Parathyroid adenoma (tissue), 2 donors: ENCODE results near the gene TFDP1.

Source experiments
- H2AFZ ChIP-seq: fragments of 300-600 bp; sonication (generic); one replicate; pipeline ENCODE4 v1.7.0; 2017; ENCODE audit warnings: antibody characterized with exemption, mild to moderate bottlenecking
- H3K27ac ChIP-seq: fragments of 300-600 bp; sonication (generic); one replicate; pipeline ENCODE4 v1.7.0; 2017
- H3K27me3 ChIP-seq: fragments of 300-600 bp; sonication (generic); one replicate; pipeline ENCODE4 v1.7.0; 2017; ENCODE audit warnings: low read length; ENCODE audit not compliant: control insufficient read depth, insufficient read depth
- H3K36me3 ChIP-seq: fragments of 300-600 bp; sonication (generic); one replicate; pipeline ENCODE4 v1.7.0; 2017; ENCODE audit warnings: low read length; ENCODE audit not compliant: control insufficient read depth, insufficient read depth
- H3K4me1 ChIP-seq: fragments of 300-600 bp; sonication (generic); one replicate; pipeline ENCODE4 v1.7.0; 2017; ENCODE audit warnings: control low read depth
- H3K4me2 ChIP-seq: fragments of 300-600 bp; sonication (generic); one replicate; pipeline ENCODE4 v1.7.0; 2017; ENCODE audit warnings: low read length
- H3K4me3 ChIP-seq: fragments of 300-600 bp; sonication (generic); one replicate; pipeline ENCODE4 v1.7.0; 2017; ENCODE audit warnings: low read depth, low read length
- H3K79me2 ChIP-seq: fragments of 300-600 bp; sonication (generic); one replicate; pipeline ENCODE4 v1.7.0; 2017; ENCODE audit warnings: control low read depth
- H3K9ac ChIP-seq: fragments of 300-600 bp; sonication (generic); one replicate; pipeline ENCODE4 v1.7.0; 2017; ENCODE audit warnings: mild to moderate bottlenecking
- H3K9me3 ChIP-seq: fragments of 300-600 bp; sonication (generic); one replicate; pipeline ENCODE4 v1.7.0; 2017; ENCODE audit warnings: low read length; ENCODE audit not compliant: control insufficient read depth
- TF ChIP-seq, protein P1 (sequence below): fragments of 300-600 bp; sonication (generic); IDR thresholded peaks from one replicate; pipeline ENCODE4 v1.7.0; 2017; ENCODE audit warnings: antibody characterized with exemption, mild to moderate bottlenecking
- donor health status: primary hyperparathyroidism.

TFDP1 gene

DNA sequence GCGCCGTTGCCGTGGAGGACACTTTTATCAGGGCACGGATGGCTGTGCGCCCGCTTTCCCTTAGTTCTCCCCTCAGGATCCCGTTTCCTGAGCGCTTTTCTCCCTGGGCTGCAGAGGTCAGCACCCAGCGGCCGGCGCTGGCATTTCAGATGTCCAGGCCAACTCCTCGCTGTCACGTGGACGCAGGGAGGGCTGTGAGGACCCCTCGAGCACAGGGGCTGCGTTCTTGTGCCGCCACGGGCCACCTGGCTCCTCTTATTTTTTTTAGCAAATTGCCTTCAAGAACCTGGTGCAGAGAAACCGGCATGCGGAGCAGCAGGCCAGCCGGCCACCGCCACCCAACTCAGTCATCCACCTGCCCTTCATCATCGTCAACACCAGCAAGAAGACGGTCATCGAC, 51.2 kb downstream of the TFDP1 start:
- Histone ChIP-seq H2AFZ (no peak overlapping the region), H3K79me2 (no peaks in the 10 kb centered on the region), H3K4me1 (no peaks in the 10 kb centered on the region), H3K36me3 (no peaks in the 10 kb centered on the region), H3K27me3 (no peaks in the 10 kb centered on the region), H3K27ac (no peak overlapping the region), H3K4me3 (no peak overlapping the region), H3K9ac (no peak overlapping the region), H3K4me2 (no peak overlapping the region), H3K9me3 (no peaks in the 10 kb centered on the region)
- TF ChIP-seq, protein P1, sequence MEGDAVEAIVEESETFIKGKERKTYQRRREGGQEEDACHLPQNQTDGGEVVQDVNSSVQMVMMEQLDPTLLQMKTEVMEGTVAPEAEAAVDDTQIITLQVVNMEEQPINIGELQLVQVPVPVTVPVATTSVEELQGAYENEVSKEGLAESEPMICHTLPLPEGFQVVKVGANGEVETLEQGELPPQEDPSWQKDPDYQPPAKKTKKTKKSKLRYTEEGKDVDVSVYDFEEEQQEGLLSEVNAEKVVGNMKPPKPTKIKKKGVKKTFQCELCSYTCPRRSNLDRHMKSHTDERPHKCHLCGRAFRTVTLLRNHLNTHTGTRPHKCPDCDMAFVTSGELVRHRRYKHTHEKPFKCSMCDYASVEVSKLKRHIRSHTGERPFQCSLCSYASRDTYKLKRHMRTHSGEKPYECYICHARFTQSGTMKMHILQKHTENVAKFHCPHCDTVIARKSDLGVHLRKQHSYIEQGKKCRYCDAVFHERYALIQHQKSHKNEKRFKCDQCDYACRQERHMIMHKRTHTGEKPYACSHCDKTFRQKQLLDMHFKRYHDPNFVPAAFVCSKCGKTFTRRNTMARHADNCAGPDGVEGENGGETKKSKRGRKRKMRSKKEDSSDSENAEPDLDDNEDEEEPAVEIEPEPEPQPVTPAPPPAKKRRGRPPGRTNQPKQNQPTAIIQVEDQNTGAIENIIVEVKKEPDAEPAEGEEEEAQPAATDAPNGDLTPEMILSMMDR, result no peak

- Histone ChIP-seq H3K36me3 (no peaks in the 10 kb centered on the region), H3K4me1 (no peaks in the 10 kb centered on the region), H3K9me3 (no peaks in the 10 kb centered on the region), H3K27me3 (no peaks in the 10 kb centered on the region), H3K79me2 (no peaks in the 10 kb centered on the region), H3K4me2 (no peak overlapping the region), H3K27ac (no peak overlapping the region), H3K4me3 (no peak overlapping the region), H3K9ac (no peak overlapping the region), H2AFZ (no peak overlapping the region)
- TF ChIP-seq, protein P1, result no peak
Measured at GRCh38 chr13:113636266-113636963, 51.9 kb downstream of the TFDP1 start.

- Histone ChIP-seq H3K4me3 (no peak overlapping the region), H3K9me3 (no peaks in the 10 kb centered on the region), H3K27me3 (no peaks in the 10 kb centered on the region), H3K27ac (no peak overlapping the region), H2AFZ (no peak overlapping the region), H3K79me2 (no peaks in the 10 kb centered on the region), H3K9ac (no peak overlapping the region), H3K4me1 (no peaks in the 10 kb centered on the region), H3K4me2 (no peak overlapping the region), H3K36me3 (no peaks in the 10 kb centered on the region)
- TF ChIP-seq, protein P1, result no peak
Measured at GRCh38 chr13:113637262-113638160, 53.0 kb downstream of the TFDP1 start.

GRCh38 chr13:113638173-113638746, 53.7 kb downstream of the TFDP1 start:
- Histone ChIP-seq H3K36me3 (no peaks in the 10 kb centered on the region), H3K4me1 (peaks cover 5% of the 10 kb centered on the region), H3K27me3 (no peaks in the 10 kb centered on the region)

More at GRCh38 chr13:113638173-113638746, 53.7 kb downstream of the TFDP1 start:
- Histone ChIP-seq H3K27ac (no peak overlapping the region), H3K4me2 (no peak overlapping the region), H3K79me2 (no peaks in the 10 kb centered on the region), H3K4me3 (no peak overlapping the region), H3K9me3 (no peaks in the 10 kb centered on the region), H2AFZ (no peak overlapping the region), H3K9ac (no peak overlapping the region)
- TF ChIP-seq, protein P1, result no peak
